DMS53 treated with DMSO at 0.1 percent for 48 hours (cell line): ENCODE measurements around the gene GAA.
"Not testable (repeated sequence)": the region's sequence is repeated elsewhere in the genome, so short reads cannot be mapped to it uniquely, and the experiment has no call there.

Experiments used
- DNase-seq: peaks from one replicate; lab custom pipeline; 2025; ENCODE audit not compliant: unreplicated experiment; lab: John Stamatoyannopoulos, UW

The GAA gene

DNA sequence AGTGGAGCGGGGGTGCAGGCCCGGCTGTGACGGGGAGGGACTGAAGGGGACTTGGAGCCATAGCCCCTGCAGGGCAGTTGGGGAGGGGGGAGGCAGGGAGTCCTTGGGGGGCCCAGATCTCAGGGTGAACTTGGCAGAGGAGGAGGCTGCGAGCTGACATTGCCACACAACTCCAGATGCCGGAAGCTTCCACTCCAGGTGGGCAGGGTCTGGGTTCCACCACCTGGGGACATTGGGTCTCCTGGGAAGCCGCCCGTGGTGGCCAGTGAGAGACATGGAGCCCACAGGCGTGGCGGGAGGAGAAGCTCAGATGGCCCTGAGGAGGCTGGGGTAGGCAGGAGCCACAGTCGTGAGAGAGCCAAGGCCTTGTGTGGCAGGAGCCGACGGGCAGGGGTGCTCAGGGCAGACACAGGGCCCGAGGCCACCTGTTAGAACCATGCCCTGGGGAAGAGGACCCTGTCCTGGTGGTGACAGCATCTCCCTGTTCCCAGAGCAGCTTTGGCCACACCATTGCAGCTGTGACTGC is 18.2 kb upstream of the GAA start:
- DNase-seq = no peak

DNA sequence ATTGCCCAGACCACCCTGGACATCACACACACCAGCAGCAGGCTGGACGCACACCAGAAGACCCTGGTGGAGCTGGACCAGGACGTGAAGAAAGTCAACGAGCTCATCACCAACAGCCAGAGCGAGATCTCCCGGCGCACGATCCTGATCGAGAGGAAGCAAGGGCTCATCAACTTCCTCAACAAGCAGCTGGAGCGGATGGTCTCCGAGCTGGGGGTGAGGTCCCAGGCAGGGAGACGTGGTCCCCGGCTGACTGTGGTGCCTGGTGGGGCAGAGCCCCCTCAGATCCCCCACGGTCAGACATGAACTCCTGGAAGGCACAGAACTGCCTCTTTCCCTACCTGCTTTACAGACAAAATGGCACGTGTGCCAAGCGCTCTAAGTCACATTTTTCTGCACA is 16.6 kb upstream of the GAA start:
- DNase-seq = no peak

DNA sequence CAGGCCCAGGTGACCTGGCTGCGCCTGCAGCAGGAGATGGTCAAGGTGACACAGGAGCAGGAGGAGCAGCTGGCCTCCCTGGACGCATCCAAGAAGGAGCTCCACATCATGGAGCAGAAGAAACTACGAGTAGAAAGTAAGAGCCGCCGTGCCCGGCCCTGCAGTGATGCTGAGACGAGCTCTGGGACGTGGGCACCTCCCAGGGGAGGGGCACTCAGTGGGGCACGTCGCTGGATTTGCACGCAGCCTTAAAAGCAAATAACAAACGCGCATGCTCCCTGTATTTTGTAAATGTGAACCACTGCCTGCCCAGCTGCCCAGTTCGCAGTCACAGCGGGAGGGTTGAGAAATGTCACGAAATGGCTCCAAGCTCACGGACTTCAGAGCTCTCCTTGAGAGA is 15.3 kb upstream of the GAA start:
- DNase-seq = peak; percentile 67

DNA sequence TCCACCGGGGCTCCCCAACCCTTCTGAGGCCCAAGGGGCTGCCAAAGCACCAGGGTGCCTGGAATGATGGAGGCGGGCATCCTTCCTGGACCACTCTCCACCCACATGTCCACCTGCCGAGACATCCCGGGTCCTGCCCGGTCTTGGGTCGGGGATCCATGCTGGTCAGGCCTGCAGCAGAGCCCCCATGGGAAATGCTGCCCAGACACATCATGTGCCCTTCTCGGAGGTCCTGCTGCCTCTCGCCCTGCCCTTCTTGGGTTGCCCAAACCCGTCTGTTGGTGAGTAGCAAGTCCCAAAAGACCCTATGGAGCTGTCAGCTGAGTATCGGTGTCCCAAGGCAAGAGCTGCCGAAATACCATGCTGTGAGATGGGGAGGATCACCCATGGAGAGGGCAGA is 14.8 kb upstream of the GAA start:
- DNase-seq = no peak

DNA sequence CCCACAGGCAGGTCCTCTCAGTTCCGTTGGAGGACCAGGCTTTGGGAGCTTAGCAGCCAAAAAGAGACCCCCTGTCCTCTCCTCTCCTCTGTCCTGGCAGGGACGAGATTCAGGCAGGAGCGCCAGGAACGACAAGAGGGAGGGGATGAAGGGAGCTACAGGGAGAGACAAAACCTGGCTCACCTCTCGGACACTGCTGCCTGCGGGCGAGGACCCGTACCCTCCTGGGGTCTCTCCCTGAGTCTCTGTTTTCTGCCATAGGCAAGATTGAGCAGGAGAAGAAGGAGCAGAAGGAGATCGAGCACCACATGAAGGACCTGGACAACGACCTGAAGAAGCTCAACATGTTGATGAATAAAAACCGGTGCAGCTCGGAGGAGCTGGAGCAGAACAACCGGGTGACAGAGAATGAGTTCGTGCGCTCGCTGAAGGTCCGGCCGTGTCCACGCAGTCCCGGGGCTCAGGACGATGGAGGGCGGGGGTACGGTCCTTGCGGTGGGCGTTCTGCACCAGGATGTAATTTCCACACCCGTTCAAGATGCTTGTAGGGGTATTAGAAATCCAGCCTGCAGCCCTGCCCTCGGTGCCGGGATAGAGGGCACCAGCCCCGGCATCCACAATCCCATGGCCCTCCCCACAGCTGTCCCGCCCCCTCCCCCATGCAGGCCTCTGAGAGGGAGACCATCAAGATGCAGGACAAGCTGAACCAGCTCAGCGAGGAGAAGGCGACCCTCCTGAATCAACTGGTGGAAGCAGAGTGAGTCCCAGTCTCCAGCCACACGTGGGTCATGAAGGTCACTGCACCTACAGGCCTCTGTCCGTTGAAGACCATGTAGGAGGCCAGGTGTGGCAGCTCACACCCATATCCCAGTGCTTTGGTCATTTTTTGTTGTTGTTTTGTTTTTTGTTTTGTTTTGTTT is 13.8 kb upstream of the GAA start:
- no peak for DNase-seq

DNA sequence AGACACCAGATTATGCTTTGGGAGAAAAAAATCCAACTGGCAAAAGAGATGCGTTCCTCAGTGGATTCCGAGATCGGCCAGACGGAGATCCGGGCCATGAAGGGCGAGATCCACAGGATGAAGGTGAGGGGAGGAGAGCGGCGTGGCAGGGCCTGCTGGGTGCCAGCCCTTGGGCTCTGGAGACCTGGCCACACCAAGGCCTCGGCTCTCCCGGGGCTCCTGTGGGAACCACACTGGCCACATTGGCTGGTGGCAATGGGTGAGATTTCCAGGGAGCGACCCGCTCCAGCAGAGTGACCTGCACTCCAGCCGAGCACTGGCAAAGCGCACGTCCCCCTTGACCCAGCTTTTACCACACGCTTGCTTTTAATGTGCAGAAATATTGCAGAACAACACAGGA is 11.6 kb upstream of the GAA start:
- no peak for DNase-seq

DNA sequence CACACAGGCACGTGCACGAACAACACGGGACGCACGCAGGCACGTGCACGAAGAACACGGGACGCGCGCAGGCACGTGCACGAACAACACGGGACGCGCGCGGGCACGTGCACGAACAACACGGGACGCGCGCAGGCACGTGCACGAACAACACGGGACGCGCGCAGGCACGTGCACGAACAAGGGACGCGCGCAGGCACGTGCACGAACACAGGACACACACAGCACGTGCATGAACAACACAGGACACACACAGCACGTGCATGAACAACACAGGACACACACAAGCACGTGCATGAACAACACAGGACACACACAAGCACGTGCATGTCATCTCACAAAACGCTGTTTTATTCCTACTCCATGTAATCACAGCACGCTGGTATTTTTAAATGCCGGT is 11.2 kb upstream of the GAA start:
- not testable (repeated sequence) for DNase-seq

DNA sequence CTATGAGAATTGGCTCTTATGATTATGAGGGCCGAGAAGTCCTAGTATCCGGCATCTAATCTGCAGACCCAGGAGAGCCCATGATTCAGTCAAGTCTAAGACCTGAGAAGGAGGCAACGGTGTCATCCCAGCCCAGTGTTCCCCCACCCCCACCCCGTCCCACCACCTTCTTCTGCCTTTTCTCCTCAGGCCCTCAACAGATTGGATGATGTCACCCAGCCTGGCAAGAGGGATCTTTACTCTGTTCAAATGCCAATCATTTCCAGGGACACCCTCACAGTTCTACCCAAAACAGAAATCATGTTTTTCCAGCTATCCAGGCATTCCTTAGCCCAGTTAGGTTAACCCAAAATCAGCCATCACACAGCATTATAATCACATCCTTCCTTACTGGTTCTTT is 10.0 kb upstream of the GAA start:
- DNase-seq = no peak

DNA sequence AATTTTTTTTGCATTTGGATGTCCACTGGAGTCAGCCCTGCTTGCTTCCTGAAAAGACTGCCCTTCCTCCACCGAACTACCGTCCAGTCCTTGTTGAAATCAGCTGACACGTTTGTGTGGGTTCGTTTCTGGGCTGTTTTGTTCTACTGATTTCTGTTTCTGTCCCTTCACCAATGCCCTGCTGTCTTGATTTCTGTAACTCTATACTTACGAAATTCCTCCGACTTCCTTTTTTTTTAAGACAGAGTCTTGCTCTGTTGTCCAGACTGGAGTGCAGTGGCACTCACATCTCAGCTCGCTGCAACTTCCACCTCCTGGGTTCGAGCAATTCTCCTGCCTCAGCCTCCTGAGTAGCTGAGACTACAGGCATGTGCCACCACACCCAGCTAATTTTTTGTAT is 8.4 kb upstream of the GAA start:
- DNase-seq = no peak

DNA sequence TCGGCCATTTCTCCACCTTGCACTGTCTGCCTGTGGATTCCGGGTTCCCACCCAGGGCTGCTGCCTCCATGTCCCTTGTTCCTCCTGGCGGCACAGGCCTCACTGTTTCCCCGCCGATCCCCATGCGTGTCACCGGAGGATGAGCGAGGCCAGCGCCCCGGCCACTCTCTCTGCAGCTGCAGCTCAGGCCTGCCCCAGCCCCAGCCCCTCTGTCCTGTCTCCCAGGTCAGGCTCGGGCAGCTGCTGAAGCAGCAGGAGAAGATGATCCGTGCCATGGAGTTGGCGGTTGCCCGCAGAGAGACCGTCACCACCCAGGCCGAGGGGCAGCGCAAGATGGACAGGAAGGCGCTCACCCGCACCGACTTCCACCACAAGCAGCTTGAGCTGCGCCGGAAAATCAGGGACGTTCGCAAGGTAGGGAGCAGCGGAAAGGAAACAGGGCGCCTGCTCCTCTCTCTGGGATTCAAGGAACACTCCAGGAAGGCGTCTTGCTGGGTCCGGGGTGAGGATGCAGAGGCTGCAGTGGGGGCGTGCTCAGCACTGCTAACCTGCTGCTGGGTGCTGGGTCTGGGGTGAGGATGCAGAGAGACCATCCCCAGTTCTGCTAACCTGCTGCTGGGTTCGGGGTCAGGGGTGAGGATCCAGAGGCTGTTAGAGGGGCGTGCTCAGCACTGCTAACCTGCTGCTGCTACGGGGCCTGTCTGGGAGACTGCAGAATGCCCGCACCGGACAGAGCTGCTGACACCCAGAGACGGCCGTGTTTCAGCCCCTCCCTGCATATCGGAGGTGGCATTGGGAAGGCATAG is 6.1 kb upstream of the GAA start:
- DNase-seq = no peak

DNA sequence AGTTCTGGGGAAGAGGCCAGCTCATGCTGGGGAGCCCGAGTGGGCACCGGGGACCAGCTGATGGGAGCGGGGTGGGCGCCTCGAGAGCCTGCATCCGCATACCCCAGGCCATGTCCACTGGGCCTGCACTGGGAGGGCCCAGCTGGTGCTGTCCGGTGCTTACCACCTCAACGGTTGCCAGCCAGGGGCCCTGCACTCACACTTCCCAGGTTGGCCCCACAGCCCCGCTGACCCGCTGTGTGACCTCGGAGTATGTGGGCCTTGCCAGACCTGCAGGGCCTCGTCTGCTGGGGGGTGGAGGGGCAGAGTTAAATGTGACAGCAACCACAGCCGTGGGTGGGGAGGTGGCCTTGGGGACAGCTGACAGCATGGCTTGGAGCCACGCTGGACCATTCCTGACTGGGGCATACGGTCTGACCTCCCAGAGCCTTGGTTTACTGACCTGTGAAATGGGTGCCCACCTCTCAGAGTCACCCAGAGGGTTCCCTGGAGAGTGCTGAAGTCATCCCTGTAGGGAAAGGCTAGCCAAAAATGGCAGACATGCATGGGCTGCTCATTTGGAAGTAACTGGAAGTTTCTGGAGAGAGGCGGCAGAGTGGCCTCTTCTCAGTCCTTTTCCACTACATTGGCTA is 5.4 kb upstream of the GAA start:
- DNase-seq = no peak

DNA sequence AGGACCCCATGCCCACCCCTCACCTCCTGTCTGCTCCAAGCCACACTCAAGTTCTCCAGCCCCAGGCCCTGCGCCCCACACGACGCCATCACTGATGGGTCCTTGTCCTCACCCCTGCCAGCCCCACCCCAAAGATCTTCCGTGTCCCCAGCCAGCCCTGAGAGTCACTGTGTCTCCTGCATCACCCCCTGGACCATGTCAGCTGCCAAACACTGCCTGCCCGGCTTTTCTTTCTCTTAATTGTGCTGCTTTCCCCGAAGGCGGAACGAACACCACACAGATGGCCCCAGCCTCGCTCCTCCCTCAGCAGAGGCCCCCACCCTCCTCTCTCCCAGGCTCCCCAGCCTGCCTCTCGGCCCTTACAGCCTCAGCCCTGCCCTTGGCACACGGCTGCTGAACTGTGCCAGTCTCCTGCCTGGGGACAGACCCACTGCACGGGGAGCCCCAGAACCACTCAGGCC is 4.8 kb upstream of the GAA start:
- DNase-seq = no peak

DNA sequence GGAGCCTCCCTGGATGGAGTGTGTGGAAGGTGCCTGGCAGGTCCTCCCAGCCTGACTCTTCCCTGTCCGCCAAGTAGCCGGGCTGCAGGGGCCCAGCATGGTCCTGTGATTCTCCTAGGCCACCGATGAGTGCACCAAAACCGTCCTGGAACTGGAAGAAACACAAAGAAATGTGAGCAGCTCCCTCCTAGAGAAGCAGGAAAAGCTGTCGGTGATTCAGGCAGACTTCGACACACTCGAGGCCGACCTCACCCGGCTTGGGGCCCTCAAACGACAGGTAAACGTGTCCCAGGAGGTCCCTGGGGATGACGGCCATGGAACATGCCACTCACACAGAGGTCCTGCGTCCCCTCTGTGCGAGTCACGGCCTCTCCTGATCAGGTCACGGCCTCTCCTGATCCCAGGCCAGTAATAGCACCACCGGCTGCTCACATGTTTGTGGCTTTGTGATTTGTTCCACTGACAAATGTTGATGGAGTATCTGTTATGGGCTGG is 4.2 kb upstream of the GAA start:
- DNase-seq = no peak

DNA sequence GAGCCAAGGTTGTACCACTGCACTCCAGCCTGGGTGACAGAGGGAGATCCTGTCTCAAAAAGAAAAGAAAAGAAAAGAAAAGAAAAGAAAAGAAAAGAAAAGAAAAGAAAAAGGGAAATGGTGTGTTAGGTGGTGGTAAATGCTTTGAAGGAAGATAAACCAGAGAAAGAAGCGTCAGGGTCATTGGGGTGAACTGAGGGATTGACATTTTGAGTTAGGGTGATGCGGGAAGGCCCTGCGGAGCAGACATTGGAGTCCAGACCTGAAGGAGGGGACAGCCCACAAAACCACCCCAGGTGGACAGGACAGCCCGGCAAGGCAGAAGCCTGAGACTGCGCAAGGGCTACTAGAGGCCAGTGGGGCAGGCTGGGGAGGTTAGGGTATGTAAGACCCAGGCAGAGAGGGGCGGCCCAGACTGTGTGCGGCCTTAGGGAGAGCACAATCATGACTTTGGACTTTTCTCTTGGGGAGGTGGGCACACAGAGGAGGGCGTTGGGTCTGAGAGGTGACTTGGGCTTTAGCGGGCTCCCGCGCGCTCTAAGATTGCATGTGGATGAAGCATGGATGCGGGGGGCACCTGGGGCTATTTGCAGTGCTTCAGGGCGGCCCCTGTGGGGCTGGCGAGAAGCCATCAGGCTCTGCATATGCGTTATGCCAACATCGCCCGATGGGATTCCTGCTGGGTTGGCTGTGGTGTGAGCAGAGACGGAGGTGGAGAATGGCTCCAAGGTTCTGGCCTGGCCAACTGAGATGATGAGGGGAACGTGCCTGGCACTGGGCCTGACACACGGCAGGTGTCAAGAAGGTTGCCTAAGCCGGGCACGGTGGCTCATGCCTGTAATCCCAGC is 3.3 kb upstream of the GAA start:
- DNase-seq = no peak

DNA sequence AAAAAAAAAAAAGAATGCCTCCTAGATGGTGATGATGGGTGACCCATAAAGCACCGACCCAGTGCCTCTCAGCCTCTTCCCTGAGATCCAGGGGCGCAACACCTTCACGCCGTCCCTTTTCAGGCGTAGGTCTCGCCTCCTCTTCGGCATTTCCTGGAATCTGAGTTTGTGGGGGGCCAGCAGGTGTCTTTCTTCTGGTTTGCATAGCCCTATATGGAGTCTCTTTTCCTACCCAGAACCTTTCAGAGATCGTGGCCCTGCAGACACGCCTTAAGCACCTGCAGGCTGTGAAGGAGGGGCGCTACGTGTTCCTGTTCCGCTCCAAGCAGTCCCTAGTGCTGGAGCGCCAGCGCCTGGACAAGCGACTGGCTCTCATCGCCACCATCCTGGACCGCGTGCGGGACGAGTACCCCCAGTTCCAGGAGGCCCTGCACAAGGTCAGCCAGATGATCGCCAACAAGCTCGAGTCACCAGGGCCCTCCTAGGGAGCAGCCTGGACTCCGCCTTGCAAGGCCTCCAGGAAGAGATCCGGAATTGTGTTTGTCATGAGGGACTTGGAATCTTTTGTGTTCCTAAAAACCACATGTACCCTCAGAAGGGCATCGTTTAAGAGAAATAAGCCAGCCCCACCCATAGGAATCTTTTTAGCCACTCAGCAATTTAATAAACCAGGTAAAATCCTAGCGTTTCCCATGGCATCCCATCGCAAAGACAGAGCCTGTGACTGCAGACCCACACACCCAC is 1.9 kb upstream of the GAA start:
- DNase-seq = no peak

DNA sequence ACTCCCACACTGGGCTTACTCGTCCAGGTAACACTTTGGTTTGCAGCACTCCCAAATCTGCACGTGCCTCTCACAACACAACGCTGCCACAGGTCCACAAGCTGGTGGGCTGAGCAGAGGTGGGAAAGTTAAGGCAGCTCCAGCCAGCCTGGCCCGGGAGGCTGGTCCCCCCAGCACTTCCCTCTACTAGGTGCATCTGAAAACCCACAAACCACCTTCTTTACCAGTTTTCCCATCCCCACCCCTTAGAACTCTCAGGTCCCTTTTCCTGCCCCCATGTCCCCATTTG is 1.4 kb upstream of the GAA start:
- DNase-seq = no peak

DNA sequence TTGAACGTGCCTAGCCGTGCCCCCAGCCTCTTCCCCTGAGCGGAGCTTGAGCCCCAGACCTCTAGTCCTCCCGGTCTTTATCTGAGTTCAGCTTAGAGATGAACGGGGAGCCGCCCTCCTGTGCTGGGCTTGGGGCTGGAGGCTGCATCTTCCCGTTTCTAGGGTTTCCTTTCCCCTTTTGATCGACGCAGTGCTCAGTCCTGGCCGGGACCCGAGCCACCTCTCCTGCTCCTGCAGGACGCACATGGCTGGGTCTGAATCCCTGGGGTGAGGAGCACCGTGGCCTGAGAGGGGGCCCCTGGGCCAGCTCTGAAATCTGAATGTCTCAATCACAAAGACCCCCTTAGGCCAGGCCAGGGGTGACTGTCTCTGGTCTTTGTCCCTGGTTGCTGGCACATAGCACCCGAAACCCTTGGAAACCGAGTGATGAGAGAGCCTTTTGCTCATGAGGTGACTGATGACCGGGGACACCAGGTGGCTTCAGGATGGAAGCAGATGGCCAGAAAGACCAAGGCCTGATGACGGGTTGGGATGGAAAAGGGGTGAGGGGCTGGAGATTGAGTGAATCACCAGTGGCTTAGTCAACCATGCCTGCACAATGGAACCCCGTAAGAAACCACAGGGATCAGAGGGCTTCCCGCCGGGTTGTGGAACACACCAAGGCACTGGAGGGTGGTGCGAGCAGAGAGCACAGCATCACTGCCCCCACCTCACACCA is 724 bp downstream of the GAA start:
- no peak for DNase-seq

DNA sequence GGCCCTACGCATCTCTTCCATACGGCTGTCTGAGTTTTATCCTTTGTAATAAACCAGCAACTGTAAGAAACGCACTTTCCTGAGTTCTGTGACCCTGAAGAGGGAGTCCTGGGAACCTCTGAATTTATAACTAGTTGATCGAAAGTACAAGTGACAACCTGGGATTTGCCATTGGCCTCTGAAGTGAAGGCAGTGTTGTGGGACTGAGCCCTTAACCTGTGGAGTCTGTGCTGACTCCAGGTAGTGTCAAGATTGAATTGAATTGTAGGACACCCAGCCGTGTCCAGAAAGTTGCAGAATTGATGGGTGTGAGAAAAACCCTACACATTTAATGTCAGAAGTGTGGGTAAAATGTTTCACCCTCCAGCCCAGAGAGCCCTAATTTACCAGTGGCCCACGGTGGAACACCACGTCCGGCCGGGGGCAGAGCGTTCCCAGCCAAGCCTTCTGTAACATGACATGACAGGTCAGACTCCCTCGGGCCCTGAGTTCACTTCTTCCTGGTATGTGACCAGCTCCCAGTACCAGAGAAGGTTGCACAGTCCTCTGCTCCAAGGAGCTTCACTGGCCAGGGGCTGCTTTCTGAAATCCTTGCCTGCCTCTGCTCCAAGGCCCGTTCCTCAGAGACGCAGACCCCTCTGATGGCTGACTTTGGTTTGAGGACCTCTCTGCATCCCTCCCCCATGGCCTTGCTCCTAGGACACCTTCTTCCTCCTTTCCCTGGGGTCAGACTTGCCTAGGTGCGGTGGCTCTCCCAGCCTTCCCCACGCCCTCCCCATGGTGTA is 1.5 kb downstream of the GAA start:
- no peak for DNase-seq
